ENCODE data around the gene DIRAS1. TPM values are rescaled to one million over a fixed set of nuclear protein-coding genes. Genes with fewer than 3 reads are reported as not detected.
A peak's percentile ranks its signal among the peaks of the same experiment; 100 is the strongest.

Gene DIRAS1, protein sequence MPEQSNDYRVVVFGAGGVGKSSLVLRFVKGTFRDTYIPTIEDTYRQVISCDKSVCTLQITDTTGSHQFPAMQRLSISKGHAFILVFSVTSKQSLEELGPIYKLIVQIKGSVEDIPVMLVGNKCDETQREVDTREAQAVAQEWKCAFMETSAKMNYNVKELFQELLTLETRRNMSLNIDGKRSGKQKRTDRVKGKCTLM
- total RNA-seq = 0.71 TPM
- long read RNA-seq, partial matches to known transcripts = 0 of 2 reads
- long read RNA-seq, other reads (novel, unspliced or antisense) = 1 of 2 reads

DNA sequence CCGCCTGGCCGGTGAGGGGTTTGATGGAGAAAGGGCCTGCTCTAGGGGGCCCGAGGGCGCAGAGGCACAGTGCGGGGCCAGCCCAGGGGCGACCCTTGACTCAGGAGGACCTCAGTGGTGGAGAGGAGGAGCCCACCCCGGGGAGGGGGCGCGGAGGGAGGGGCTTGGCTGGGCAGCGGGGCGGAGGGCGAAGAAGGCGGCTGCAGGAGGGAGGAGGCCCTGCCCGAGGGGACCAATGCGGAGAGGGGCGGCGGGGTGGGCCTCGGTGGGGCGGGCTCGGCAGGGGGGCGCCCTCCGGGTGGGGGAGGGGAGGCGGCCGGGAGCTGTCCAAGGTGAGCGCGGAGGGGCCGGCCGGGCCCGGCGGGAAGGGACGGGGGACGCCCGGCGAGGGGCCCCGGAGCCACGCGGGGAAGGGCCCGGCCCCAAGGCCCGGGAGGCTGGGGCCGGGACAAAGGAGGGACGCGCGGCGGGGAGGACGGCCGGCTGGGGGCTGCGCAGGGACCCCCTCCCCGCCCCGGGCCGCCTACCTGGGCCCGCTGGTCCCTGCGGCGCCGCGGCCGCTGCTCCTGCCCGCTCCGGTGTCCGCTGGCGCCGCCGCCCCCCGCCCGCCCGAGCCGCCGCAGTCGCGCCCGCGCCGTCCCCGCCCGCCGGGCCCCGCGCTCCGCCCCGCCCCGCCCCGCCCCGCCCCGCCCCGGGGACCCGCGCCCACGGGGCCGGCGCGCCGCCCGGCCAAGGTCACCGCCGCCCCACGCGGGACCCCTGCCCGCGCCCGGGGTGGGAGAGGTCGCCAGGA lies at the start of gene DIRAS1:
TSS of gene DIRAS1 (minus strand) at position 596 of the 793 bp plus-strand sequence. CDS start 3,566 bp downstream, outside the sequence.
- Histone ChIP-seq H3K9me3 (no peaks in the 10 kb centered on the region), H3K27ac (no peak within 1 kb of the TSS), H3K4me1 (peaks cover 9% of the 10 kb centered on the region), H3K36me3 (no peaks in the 10 kb centered on the region), H3K27me3 (ENCODE audit: low read depth) (peaks cover 54% of the 10 kb centered on the region), H3K4me3 (peak within 1 kb of the TSS; percentile 42)
- ATAC-seq (no peak), DNase-seq (no peak)
- intact Hi-C loops (cut with DNase I) = no loop called here
- TF ChIP-seq, protein P1, sequence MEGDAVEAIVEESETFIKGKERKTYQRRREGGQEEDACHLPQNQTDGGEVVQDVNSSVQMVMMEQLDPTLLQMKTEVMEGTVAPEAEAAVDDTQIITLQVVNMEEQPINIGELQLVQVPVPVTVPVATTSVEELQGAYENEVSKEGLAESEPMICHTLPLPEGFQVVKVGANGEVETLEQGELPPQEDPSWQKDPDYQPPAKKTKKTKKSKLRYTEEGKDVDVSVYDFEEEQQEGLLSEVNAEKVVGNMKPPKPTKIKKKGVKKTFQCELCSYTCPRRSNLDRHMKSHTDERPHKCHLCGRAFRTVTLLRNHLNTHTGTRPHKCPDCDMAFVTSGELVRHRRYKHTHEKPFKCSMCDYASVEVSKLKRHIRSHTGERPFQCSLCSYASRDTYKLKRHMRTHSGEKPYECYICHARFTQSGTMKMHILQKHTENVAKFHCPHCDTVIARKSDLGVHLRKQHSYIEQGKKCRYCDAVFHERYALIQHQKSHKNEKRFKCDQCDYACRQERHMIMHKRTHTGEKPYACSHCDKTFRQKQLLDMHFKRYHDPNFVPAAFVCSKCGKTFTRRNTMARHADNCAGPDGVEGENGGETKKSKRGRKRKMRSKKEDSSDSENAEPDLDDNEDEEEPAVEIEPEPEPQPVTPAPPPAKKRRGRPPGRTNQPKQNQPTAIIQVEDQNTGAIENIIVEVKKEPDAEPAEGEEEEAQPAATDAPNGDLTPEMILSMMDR (IDR thresholded peaks at IDR 0.05) = no peak

DNA sequence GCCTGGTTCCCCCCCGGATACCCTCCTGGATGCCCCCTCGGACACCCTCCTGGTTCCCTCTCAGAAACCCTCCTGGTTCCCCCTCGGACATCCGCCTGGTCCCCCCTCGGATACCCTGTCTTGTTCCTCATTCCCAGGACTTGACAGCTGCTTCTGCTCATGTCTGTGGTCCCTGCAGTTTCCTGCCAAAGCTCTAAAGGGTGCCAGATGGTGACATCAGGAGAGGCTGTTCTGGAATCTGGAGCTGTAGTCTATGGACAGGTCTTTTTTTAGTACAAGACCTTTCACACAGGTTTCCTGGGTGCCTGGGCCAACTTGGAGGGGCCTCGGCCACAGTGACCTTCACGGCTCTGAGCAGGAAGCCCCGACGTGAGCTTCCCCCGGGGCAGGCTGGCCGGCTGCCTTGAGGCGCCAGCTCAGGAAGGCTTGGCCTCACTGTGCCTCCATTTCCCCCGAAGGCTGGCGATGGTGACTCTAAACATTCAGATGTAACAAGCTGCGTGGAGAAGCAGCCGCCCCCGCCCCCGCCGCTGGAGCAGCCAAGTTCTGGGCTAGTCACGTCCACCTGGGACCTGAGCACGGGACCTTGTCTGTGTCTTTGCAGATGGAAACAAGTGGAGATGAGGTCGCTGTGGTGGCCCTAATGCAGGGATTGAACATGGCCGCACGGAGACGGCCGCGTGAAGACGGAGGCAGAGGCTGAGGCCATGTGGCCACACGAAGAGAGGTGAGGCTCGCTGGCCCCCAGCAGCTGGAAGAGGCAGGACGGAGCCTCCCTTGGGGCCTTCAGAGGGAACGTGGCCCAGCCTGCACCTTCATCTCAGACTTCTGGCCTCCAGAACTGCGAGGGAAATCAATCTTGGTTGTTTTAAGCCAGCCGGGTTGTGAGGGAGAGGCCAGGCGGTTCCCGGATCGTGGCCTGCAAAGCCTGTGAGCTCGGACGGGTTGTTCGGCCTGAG lies 49.2 kb upstream of the DIRAS1 start:
- TF ChIP-seq, protein P1 (IDR thresholded peaks at IDR 0.05) = no peak

DNA sequence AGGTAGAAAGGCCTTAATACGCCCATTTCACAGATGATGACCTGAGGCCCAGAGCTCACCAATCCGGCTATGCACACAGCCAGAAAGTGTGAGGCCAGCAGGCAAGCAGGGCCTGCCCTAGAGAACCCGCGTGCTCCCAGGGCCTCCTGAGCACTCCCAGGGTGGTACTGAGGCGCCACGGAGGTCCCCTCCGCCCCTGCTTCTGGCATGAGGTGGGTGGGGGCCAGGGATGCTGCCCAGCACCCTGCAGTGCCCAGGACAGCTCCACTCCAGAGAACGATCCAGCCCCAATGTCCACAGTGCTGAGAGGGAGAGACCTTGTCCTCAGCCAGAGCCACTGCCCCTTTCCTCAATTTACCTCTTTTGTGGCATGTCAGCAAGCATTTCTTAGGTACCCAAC lies 48.0 kb upstream of the DIRAS1 start:
- intact Hi-C loops (cut with DNase I) = no loop called here
- Histone ChIP-seq H3K27me3 (ENCODE audit: low read depth) (no peaks in the 10 kb centered on the region), H3K4me1 (peaks cover 25% of the 10 kb centered on the region), H3K4me3 (no peak overlapping the region), H3K36me3 (peaks cover 41% of the 10 kb centered on the region), H3K9me3 (no peaks in the 10 kb centered on the region), H3K27ac (no peak overlapping the region)
- DNase-seq = no peak
- ATAC-seq = no peak
- TF ChIP-seq, protein P1 (IDR thresholded peaks at IDR 0.05) = no peak

More for the DNA sequence above, 49.2 kb upstream of the DIRAS1 start:
- DNase-seq = no peak
- no peaks in the 10 kb centered on the region for H3K27me3 ChIP-seq (ENCODE audit: low read depth)
- intact Hi-C loops (cut with DNase I) = no loop called here
- H3K27ac ChIP-seq = peak overlapping the region; percentile 40
- H3K9me3 ChIP-seq = no peaks in the 10 kb centered on the region
- H3K4me3 ChIP-seq = no peak overlapping the region
- H3K4me1 ChIP-seq = peaks cover 36% of the 10 kb centered on the region
- ATAC-seq = peak in 1 of 2 donors; percentile 22
- peaks cover 30% of the 10 kb centered on the region for H3K36me3 ChIP-seq

DNA sequence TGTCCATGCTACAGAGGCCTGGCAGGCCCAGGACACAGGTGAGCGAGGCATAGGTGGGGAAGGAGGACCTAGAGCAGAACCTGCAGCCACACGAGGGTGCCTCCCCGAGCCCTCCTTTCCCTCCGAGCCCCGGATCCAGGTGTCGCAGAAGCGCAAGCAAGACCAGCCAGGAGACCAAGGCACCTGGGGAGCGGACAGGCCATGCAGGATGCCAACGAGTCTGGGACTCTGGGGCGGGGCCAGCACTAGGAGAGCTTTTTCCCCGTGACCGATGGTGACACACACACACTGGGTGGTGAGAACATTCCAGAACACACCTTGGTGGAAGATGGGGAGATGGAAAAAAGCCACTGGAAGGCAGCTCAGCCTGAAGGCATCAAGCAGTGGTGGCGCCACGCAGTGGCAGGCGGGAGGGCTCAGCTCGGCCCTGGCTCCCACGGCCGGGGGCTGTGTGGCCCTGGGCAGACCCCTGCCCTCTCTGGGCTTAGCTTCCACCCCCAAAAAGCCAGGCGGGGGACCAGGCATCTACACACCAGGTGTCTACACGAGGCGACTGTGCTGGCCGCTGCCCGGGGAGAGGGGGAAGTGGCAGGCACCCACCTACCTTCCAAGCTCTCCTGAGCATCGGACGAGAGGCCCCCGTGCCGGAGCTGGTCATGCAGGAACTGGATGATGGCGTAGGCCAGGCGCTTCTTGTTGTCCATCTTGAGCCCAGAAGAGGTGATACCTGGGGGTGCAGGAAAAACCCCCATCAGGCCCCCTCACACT lies 47.4 kb upstream of the DIRAS1 start:
- Histone ChIP-seq H3K4me1 (peaks cover 21% of the 10 kb centered on the region), H3K4me3 (no peak overlapping the region), H3K9me3 (no peaks in the 10 kb centered on the region), H3K36me3 (peaks cover 48% of the 10 kb centered on the region), H3K27me3 (ENCODE audit: low read depth) (no peaks in the 10 kb centered on the region), H3K27ac (no peak overlapping the region)
- intact Hi-C loops (cut with DNase I) = no loop called here
- ATAC-seq = peak in 1 of 2 donors; percentile 8
- TF ChIP-seq, protein P1 (IDR thresholded peaks at IDR 0.05) = no peak
- DNase-seq = no peak

All from lower lobe of right lung (tissue), 2 donors.